ENCODE results near the gene UBE4A.
"Not testable (repeated sequence)": the region's sequence is repeated elsewhere in the genome, so short reads cannot be mapped to it uniquely, and the experiment has no call there.

The UBE4A gene

DNA sequence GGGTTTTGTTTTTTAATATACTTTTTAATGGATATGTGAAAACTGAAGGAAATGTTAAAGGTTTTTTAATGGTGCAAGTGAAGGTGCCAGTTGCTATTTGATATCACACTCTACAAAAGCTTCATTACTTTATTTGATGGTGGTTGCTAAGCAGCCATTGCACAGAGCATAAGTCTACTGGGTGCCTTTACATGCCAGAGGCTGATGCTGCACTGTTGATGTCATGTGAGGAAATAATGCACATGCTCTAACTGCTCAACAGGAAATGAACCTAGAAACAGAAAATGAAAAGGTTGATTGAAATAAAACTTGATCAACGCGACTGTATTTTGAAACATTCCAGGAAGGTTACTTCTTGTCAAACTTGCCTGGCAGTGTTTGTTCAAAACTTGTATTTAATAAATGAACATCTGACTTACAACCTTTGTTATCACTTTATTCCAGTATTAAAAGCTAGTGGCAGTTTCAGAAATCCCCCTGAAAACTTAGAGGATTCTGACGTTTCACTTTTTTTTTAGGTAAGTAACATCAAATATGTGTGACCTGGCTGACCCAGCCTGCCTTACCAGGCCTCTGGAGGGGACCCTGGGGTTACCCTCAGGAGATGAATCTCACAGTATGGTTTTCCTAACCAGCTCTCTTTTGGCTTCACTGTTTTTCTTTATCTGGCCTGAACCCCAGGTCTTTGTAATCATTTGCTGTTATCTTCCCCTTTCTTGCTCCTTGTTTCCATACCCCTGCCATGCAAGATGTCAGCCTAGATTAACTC, 39.6 kb downstream of the UBE4A start:
- in situ Hi-C loops (cut with MboI; ENCODE audit: low sequenced_read_pairs) = loop anchor here (10.0 kb wide), 1 partner anchor 96 kb away; no protein-coding TSS in a partner anchor

DNA sequence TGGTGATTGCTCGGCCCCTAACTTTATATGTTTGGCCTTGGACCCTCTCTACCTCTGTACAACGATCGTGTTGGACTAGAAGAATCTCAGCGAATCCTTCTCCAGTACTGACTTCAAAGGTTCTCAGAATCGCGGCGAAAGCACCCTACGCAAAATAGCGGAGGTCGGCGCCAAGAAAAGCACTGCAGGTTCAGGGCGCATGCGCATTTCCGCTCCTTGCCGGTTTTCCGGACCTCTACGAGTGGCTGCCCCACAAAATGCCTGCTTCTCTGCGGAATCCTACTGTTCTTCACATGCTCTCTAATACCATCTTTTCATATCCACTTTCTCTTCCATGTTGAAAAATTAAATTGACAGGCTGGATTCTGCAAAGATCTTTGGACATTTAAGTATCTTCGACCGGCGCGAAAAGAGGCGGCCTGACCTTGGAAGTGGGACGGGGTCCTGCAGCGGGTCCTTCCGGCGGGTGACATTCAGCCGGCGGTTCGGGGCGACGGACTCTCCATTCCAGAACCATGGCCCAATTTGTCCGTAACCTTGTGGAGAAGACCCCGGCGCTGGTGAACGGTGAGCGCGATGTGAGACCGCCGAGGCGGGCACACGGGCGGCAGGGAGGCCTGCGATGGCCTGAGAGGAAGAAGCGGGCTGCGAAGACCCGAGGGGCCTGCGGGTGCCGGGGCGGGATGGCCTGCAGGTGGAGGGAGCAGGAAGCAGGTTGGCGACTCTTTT, 41.9 kb downstream of the UBE4A start, which contains the start of gene ATP5MG:
Gene ATP5MG, plus strand, starts transcription at position 456 of the 729 bp plus-strand sequence. Its CDS starts 60 bp downstream, at position 516.
- in situ Hi-C loops (cut with MboI; ENCODE audit: low sequenced_read_pairs) = no loop called here

DNA sequence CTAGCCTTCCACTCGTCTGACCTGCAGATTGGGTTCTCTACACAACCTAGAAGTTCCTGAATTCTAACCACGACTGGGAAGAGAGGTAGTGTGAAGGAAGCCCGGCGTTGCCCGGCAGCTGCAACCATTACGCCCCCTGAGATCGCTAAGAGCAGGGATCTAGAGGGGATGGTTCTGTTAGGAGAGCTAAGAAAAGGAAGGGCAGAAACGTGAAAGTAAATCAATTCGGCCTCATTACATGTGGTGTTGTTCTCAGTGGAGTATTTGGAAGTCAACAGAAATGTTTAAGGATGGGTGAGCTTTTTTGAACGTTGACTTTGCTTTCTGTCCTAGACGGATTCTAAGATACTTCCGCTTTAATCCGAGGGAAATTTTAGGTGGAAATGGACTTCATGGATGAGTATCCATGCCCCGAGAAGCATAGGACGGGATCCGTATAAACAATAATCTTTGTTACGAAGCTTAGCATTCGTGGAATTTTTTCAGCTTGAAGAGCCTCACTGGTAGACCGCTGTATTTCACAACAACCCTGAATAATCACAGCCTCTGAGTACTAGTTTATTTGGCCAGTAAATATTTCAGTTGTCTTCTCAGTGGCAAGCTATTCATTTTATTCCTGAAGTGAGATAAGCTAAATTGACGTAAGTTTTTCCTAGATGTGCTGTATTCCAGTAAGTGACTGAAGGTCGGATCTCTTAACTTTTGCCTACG, 42.6 kb downstream of the UBE4A start:
- in situ Hi-C loops (cut with MboI; ENCODE audit: low sequenced_read_pairs) = no loop called here

DNA sequence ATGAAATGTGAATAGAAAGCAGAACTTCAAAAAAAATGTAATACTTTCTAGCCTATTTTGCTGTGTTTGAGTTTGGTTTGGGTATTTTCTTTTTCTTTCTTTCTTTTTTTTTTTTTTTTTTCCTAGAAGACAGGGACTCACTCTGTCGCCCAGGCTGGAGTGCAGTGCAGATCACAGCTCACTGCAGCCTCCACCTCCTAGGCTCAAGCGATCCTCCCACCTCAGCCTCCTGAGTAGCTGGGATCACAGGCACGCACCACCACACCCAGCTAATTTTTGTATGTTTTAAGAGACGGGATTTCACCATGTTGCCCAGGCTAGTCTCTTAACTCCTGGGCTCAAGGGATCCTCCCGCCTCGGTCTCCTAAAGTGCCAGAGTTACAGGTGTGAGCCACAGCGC, 43.2 kb downstream of the UBE4A start:
- in situ Hi-C loops (cut with MboI; ENCODE audit: low sequenced_read_pairs) = not testable (repeated sequence)

DNA sequence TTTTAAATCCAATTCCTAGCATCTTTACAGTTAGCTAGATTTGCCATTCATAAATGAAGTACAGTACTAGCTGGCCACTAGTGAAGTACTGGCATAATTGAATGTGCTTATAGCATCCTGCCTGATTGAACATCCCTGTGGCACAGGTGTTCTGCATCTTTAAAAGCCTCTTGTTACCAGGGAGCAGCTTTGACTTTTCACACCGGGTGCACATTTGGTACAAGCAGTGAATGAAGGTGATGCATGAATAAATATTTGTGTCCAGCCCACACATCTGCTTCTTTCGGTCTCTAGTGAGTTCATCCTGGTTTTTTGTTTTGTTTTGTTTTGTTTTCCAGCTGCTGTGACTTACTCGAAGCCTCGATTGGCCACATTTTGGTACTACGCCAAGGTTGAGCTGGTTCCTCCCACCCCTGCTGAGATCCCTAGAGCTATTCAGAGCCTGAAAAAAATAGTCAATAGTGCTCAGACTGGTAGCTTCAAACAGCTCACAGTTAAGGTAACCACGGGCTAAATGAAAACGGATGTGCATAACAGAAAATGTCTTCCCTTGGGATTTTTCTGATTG, 47.3 kb downstream of the UBE4A start:
- in situ Hi-C loops (cut with MboI; ENCODE audit: low sequenced_read_pairs) = no loop called here

DNA sequence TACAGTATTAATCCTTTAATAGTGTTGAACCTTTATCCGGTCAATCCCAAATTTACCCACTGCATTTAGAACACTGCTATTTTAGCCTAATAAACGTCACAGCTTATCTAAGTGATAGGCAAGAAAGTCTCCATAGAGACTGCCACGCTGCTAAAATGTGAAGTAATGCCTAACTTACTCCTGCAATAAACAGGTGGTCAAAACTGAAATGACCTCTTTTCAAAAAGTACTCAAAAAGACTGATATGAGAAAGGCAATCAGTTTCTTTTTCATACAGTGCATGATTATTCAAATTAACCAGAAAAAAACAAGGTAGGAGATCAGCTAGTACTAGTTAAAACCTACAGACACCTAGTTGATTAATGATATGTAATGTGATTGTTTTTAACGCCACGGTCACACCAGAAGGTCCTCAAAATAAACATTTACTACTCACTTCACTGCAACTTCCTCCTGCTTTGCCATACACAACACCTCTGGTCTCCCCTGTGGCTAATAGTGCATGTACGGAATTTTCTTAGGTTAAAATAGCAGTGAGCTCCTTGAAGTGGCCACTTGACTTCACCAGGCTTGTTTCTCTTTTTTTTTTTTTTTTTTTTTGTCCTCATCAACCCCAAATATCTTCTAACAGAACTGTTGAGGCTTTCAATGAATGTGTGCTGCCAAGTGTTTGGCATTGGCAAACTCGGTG, 50.8 kb downstream of the UBE4A start:
- in situ Hi-C loops (cut with MboI; ENCODE audit: low sequenced_read_pairs) = no loop called here

DNA sequence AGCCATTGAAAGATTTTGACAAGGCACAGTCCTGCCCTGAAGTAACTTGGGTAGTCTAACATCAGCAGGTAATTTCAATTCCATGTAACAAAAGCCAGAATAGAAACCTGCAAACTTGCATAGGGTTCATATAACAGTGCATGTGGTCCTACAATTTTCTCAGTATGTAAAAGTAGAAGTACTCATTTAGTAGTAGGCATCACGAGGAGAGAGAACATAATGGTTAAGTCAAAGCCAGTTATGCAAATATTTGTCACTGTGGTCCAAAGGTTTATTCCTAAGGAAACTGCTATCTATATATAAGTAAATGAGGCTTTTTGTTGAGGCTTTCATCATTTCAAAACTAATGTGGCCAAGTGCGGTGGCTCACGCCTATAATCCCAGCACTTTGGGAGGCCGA, 52.1 kb downstream of the UBE4A start:
- in situ Hi-C loops (cut with MboI; ENCODE audit: low sequenced_read_pairs) = no loop called here

DNA sequence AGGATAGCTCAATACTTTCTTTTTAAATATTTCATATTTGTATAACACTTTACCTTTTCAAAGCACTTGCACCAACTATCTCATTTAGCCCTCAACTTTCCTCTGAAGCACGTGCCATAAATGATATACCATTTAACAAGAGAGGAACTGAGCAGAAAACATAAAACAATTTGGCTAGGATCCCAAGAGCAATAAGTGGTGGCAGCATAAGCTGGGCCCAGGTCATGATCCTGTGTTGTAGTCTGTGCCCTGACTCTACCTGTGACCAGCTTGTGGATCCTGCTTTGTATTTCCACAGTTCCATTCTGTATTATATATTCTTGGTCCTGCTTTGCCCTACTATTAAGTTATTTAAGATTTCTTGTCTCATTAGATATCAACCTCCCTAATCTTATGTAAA, 53.5 kb downstream of the UBE4A start:
- in situ Hi-C loops (cut with MboI; ENCODE audit: low sequenced_read_pairs) = no loop called here

DNA sequence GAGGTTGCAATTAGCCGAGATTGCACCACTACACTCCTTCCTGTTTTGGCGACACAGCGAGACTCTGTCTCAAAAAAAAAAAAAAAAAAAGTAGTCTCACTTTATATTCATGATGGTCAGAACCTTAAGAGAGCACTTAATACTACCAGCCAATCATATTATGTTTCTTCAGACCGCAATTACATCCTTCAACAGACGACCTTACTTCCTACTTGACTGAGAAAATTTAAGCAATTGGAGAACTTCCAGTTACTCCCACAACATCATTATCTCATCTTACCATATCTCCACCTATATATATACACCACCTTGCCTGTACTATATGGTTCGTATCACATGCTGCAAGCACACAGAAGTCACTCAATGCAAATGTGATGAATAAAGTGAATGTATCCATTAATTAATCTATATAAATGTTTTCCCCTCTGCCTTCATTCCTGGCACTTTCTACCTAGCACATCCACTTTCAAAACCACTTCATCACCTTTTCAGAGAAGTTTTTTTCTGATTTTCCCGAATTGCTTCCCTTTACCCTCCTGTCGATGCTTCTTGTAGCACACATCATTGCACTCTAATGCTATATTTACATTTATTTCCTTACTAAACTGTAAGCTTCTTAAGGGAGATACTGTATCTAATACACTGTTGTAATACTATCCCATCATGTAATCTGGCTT, 55.8 kb downstream of the UBE4A start:
- in situ Hi-C loops (cut with MboI; ENCODE audit: low sequenced_read_pairs) = no loop called here

DNA sequence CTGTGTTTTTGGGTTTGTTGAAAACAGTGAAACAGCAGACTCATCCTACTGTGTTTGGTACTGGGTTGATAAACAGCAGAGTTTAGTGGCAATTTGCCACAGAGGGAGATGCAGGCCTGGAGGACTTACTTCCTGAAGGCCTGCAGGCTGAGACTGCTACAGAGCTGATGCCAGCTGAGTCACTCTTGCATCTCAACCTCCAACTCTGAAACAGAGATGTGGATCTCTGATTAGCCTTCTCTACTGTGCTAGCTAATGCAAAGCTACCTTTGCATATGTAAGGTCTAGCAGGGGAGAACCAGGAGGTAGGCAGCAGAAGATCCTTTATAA, 56.3 kb downstream of the UBE4A start:
- in situ Hi-C loops (cut with MboI; ENCODE audit: low sequenced_read_pairs) = no loop called here

DNA sequence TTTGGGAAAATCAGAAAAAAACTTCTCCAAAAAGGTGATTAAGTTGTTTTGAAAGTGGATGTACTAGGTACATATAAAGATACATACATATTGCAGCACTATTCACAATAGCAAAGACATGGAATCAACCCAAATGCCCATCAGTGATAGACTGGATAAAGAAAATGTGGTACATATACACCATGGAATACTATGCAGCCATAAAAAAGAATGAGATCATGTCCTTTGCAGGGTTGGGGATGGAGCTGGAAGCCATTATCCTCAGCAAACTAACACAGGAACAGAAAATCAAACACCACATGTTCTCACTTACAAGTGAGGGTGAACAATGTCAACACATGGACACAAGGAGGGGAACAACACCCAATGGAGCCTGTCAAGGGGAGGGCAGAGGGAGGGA, 57.5 kb downstream of the UBE4A start:
- in situ Hi-C loops (cut with MboI; ENCODE audit: low sequenced_read_pairs) = not testable (repeated sequence)

DNA sequence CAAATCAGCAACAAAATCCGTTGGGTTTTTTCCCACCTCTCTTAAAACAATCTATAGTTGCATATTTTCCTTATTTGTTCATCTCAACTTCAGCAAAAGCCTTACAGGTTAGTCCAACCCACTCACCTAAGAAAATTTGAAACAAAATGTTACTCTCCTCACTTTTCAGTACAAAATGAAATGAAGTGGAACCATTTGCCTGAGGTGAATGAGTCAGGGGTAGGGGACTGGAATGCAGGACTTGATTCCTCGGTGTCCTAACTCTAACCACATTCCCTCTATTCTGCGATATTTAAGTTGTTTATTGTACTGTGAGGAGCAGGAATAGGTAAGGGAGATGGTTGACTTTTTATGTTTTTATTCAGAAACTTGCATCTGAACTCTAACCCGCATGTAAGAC, 58.4 kb downstream of the UBE4A start:
- in situ Hi-C loops (cut with MboI; ENCODE audit: low sequenced_read_pairs) = no loop called here

DNA sequence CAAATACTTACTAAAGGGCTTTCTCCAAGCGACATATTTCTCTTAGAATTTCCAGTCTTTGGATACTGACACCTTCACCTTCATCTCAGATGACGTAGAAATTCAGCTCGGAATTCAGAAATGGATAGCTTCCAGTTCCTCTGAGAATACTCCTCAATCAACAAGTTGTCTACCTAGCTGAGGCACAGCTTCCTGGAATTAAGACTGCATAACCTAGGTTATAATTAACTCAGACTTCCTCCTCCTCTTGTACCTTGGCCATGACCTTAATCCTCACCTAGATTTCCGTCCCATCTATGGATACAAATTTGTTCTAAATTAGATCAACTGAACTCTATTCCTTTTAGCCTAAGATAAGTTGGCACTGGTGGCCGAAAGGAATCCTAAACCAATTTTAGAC, 59.4 kb downstream of the UBE4A start:
- in situ Hi-C loops (cut with MboI; ENCODE audit: low sequenced_read_pairs) = no loop called here

DNA sequence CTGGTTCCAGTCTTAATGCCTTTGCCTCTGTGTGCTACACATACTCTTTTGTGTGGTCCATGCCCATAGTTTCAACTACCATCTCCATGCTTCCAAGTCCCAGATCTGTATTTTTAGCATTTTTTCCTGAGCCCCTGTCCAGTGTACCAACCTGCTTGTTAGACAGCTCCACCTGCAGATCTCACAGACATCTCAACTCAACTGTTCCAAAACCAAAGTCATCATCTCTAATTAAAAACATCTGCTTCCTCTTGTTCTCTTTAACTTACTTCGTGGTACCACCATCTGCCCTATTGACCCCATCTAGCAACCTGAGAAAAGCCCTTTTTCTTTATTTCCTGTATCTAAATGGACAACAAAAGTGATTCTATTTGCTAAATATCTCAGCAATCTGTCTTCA, 68.3 kb downstream of the UBE4A start:
- in situ Hi-C loops (cut with MboI; ENCODE audit: low sequenced_read_pairs) = no loop called here

DNA sequence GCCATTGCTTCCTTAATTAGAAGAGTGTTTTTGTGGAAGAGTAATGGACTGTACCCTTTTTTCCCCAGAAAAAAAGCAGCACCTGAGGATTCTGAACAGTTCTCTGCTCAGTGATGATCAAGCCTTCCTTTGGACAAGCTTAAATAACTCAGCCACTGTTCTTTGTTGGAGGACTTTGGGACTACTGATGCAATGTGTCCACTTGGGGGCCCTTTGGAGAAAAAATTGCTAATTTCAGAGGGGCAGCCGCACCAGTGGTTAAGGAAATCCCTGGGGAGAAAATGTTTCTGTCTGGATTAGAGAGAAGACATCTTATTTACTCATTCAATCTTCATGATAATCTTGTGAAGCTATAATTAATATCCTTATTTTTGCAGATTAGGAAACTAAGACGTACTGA, 71.6 kb downstream of the UBE4A start:
- in situ Hi-C loops (cut with MboI; ENCODE audit: low sequenced_read_pairs) = no loop called here

DNA sequence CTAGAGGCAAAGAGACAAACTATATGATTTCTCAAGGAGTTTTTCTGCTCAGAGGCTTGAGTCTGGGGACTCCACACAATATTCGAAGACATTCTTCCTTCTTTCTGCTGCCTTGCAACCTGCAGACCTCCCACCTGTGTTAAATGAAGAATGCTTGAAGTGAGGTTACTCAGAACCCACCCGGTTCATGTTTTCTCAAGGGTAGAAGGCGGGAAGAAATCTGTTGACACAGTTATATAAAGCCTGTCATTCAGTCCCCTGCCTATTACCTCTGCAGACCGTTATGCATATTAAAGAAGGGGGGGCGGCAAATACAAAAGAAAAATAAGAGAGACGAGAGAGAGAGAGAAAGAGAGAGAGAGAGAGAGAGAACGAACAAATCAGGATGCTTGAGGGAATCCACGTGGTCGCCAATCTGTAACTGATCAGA, 74.7 kb downstream of the UBE4A start:
- in situ Hi-C loops (cut with MboI; ENCODE audit: low sequenced_read_pairs) = no loop called here

DNA sequence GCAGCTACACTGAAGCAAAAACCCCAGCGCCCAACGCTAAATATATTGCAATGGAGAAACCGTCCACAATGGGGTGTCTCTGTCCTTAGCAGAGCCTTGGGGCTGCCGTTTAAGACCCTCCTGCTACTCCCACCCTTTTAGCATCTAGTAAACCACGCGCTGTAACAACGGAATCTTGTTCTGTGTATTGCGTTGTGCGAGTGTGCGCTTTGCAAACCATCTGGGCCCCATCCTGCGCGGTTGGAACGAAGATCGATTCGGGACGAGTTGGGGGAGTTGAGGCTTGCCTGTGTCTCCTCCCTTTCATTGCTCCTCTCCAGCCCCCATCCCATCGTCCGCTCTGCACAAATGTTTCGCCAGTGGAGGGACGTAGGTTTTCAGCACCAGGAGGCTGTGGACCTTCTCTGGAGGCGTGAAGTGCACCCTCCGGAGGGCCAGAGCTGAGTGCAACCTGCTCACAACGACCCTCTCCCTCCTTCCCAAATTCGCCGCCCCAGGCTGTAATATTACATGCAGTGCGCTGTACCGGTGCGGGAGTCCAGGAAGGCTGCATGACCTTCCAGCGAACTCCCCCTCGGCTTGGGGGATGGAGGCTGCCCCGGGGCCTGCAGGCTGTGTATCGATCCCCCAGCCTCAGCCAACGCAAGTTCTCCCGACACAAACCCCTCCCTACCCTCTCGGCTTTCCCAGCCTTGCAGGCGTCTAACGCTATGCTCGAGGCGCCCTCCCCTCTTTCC, 75.3 kb downstream of the UBE4A start:
- in situ Hi-C loops (cut with MboI; ENCODE audit: low sequenced_read_pairs) = no loop called here

DNA sequence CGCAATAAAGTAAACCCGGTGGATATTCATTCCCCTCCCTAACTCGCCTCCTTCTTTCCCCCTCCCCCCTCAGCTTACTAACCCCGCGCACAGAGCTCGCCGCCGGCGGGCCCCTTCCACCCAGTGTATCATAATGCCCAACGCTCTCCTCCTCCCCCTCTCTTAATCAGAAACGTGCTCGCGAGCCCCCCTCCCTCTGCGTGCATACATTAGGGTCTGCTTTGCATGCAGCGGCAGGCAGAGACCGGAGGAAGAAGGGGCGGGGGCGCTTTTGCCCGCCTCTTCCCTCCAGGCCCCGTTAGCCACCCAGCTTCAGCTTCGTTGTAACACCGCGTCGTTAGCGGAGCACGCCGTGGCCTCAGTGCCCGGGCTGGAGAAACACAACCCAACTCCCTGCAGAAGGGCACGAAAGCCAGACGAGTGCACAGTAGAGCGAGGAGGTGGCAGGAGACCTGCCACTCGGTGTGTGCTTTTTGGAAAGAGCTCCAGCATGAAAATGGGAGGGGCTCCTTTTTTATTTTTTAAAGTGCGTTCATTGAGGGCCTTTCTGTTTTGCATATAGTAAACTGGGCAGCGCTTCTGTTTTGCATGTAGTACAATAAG, 76.0 kb downstream of the UBE4A start:
- in situ Hi-C loops (cut with MboI; ENCODE audit: low sequenced_read_pairs) = no loop called here

DNA sequence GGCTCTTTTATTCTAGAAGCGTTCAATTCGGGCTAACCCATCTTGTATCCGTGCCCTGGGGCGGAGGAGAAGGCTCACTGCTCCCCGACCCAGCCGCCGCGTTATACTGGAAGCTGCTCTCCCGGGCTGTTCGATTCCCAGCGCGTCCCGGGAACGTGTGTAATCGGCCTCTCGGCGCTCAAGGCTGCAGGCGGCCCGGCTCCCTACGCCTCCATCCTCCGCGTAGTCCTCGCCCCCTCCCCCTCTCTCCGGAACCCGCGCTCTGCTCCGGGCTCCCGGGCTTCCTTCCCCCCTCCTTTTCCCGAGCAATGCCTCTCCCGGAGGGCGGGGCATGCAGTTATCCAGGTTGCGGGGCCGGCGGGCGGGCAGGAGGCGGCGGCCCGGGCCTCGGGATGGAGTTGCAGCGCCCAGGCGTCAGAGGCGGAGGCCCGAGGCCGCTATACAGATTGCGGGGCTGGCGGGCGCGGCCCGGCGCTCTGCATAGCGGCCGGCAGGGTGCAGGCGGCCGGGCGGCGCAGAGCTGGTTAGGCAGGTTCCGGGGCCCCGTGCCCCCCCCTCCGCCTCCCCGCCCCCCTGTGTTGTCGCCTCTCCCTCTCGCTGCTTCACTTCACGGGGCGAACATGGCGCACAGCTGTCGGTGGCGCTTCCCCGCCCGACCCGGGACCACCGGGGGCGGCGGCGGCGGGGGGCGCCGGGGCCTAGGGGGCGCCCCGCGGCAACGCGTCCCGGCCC, 76.7 kb downstream of the UBE4A start, which contains the start of gene KMT2A:
Gene KMT2A, plus strand, starts transcription at position 600 of the 732 bp plus-strand sequence. Its CDS starts 21 bp downstream, at position 621.
- in situ Hi-C loops (cut with MboI; ENCODE audit: low sequenced_read_pairs) = no loop called here

Data from HL-60/S4 (cell line).